DOHH2 (cell line): ENCODE results near the gene PNPLA7.

Experiments used
- EZH2phosphoT487 ChIP-seq: fragments of 200-600 bp; sonication (generic); IDR thresholded peaks from 2 replicates; pipeline ENCODE4 v1.6.1; 2017; ENCODE audit warnings: borderline replicate concordance, mild to moderate bottlenecking, antibody characterized with exemption, low read length, moderate library complexity, mixed read lengths
- TF ChIP-seq, protein P1 (sequence below): fragments of 200-600 bp; sonication (generic); IDR thresholded peaks from one replicate; pipeline ENCODE4 v1.5.1; 2014; ENCODE audit warnings: antibody characterized with exemption, mild to moderate bottlenecking, low read depth, low read length; ENCODE audit not compliant: poor library complexity, severe bottlenecking

DNA sequence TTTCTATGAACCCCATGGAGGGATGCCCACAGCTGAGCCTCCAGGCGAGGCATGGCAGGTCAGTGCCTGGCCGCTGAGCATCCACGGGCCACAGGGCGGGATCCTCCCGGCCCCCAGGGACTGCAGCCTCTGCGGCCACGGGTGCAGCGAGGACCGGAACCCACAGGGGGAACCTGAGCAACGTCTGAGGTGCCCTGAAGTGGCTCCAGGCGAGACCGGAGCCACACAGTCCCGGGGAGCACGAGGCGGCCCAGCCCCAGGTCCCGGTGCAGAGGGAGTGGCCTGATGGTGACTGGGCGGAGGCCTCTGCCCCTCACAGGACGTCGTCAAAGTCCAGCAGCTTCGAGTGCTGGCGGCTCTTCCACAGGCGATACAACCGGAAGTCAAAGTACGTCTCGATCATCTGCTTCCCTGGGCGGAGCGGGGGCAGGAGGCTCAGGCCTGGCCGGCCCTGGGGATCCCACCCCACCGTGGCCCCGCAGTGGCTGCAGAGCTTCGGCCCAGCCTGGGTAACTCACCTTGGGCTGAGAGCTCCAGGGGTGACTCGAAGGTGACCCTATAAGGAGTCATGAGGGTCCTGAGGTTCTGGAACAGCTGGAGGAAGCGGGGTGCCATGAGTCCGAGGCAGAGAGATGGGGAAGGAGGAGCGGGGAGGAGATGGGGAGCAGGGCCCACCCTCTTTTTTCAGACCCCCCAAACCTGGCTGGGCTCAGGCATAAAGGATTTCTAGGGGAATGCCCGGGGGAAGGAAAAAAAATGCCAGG is 100.9 kb downstream of the PNPLA7 start:
- TF ChIP-seq, protein P1, sequence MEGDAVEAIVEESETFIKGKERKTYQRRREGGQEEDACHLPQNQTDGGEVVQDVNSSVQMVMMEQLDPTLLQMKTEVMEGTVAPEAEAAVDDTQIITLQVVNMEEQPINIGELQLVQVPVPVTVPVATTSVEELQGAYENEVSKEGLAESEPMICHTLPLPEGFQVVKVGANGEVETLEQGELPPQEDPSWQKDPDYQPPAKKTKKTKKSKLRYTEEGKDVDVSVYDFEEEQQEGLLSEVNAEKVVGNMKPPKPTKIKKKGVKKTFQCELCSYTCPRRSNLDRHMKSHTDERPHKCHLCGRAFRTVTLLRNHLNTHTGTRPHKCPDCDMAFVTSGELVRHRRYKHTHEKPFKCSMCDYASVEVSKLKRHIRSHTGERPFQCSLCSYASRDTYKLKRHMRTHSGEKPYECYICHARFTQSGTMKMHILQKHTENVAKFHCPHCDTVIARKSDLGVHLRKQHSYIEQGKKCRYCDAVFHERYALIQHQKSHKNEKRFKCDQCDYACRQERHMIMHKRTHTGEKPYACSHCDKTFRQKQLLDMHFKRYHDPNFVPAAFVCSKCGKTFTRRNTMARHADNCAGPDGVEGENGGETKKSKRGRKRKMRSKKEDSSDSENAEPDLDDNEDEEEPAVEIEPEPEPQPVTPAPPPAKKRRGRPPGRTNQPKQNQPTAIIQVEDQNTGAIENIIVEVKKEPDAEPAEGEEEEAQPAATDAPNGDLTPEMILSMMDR, result no peak
- TF ChIP-seq EZH2phosphoT487, result no peak
